Measurements from ENCODE around the gene CALD1. TPM values are rescaled to one million over a fixed set of nuclear protein-coding genes. Genes with fewer than 3 reads are reported as not detected.

Gene CALD1
- total RNA-seq, 1 donor from 2014 or later: 95.4 TPM

GRCh38 chr7:134899729-134900128 is 120.3 kb downstream of the CALD1 start:
- Mint-ChIP-seq H3K27me3 (no peaks in the 10 kb centered on the region), H3K4me1 (ENCODE audit: low read depth) (peaks cover 22% of the 10 kb centered on the region), H3K4me3 (ENCODE audit: low read depth) (no peak overlapping the region), H3K27ac (peak overlapping the region; percentile 92), H3K36me3 (ENCODE audit: insufficient read depth) (peaks cover 15% of the 10 kb centered on the region), H3K9me3 (ENCODE audit: low read depth) (peaks cover 15% of the 10 kb centered on the region)
- TF ChIP-seq, protein P1, sequence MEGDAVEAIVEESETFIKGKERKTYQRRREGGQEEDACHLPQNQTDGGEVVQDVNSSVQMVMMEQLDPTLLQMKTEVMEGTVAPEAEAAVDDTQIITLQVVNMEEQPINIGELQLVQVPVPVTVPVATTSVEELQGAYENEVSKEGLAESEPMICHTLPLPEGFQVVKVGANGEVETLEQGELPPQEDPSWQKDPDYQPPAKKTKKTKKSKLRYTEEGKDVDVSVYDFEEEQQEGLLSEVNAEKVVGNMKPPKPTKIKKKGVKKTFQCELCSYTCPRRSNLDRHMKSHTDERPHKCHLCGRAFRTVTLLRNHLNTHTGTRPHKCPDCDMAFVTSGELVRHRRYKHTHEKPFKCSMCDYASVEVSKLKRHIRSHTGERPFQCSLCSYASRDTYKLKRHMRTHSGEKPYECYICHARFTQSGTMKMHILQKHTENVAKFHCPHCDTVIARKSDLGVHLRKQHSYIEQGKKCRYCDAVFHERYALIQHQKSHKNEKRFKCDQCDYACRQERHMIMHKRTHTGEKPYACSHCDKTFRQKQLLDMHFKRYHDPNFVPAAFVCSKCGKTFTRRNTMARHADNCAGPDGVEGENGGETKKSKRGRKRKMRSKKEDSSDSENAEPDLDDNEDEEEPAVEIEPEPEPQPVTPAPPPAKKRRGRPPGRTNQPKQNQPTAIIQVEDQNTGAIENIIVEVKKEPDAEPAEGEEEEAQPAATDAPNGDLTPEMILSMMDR (IDR thresholded peaks at IDR 0.05; ENCODE audit: unreplicated experiment): no peak
- no peak for DNase-seq (ENCODE audit: low spot score, unreplicated experiment)

DNA sequence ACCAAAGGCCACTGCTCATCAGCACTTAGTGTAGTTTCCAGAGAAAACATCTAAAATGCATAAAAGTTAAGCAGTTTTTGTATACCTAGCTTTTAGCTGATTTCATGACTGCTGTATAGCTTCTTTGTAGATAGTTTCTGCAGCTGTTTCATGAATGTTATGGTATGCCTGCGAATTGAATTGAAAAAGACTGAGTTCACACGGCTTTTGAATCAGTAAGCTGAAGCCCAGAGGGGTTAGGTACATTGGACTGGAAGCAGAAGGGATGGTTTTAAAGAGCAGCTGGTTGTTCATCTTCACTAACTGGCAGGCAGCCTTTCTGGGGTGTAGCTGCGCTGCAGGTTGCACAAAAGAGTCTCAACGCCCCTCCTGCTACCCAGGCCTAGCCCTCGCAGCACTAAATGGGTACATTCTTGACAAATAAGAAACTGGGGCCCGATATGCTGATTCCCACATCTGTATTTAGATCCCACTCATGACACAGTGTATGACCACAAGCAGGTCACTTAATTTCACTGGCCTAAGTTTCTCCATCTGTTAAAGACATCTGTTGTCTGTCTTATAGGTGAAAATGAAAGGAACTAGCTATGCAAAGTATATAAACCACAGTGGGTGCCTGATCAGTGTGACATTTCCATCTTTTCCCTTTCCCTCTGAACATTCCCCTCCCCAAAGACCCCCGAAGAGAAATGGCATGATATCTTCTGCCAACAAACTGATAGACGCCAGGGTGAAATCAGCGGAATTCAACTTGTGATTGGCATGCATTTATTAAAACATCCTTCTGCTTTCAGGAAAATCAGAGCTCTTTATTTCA is 120.9 kb downstream of the CALD1 start:
- no peaks in the 10 kb centered on the region for H3K27me3 Mint-ChIP-seq
- DNase-seq (ENCODE audit: low spot score, unreplicated experiment): no peak
- peaks cover 13% of the 10 kb centered on the region for H3K9me3 Mint-ChIP-seq (ENCODE audit: low read depth)
- no peak overlapping the region for H3K4me3 Mint-ChIP-seq (ENCODE audit: low read depth)
- peaks cover 14% of the 10 kb centered on the region for H3K36me3 Mint-ChIP-seq (ENCODE audit: insufficient read depth)
- H3K27ac Mint-ChIP-seq: peak overlapping the region; percentile 27
- peaks cover 22% of the 10 kb centered on the region for H3K4me1 Mint-ChIP-seq (ENCODE audit: low read depth)
- TF ChIP-seq, protein P1 (IDR thresholded peaks at IDR 0.05; ENCODE audit: unreplicated experiment): no peak

GRCh38 chr7:134901389-134902020 is 122.1 kb downstream of the CALD1 start:
- Mint-ChIP-seq H3K27me3 (no peaks in the 10 kb centered on the region), H3K9me3 (ENCODE audit: low read depth) (peaks cover 2% of the 10 kb centered on the region), H3K36me3 (ENCODE audit: insufficient read depth) (peaks cover 4% of the 10 kb centered on the region), H3K4me3 (ENCODE audit: low read depth) (no peak overlapping the region), H3K4me1 (ENCODE audit: low read depth) (peaks cover 22% of the 10 kb centered on the region), H3K27ac (peak overlapping the region; percentile 73)
- no peak for DNase-seq (ENCODE audit: low spot score, unreplicated experiment)
- TF ChIP-seq, protein P1 (IDR thresholded peaks at IDR 0.05; ENCODE audit: unreplicated experiment): no peak

GRCh38 chr7:134902058-134902457 is 122.6 kb downstream of the CALD1 start:
- H3K27ac Mint-ChIP-seq: no peak overlapping the region
- peaks cover 21% of the 10 kb centered on the region for H3K4me1 Mint-ChIP-seq (ENCODE audit: low read depth)

More at GRCh38 chr7:134902058-134902457, 122.6 kb downstream of the CALD1 start:
- no peak for DNase-seq (ENCODE audit: low spot score, unreplicated experiment)
- H3K4me3 Mint-ChIP-seq (ENCODE audit: low read depth): no peak overlapping the region
- TF ChIP-seq, protein P1 (IDR thresholded peaks at IDR 0.05; ENCODE audit: unreplicated experiment): no peak
- no peaks in the 10 kb centered on the region for H3K36me3 Mint-ChIP-seq (ENCODE audit: insufficient read depth)
- H3K27me3 Mint-ChIP-seq: no peaks in the 10 kb centered on the region
- no peaks in the 10 kb centered on the region for H3K9me3 Mint-ChIP-seq (ENCODE audit: low read depth)

Data from progenitor cell of endocrine pancreas (in vitro differentiated cells).